GM18511 (cell line): Measurements from ENCODE around the gene LSAMP.

Experiments
- ATAC-seq: cut with Tn5 transposase; IDR thresholded peaks from one replicate; pipeline ENCODE4 v1.9.1; 2021; ENCODE audit warnings: mild to moderate bottlenecking, moderate library complexity; ENCODE audit not compliant: unreplicated experiment

LSAMP gene

GRCh38 chr3:116367761-116368395, 77.4 kb downstream of the LSAMP start:
- ATAC-seq, result no peak

- no peak for ATAC-seq
Observed at GRCh38 chr3:116356056-116356455, 89.2 kb downstream of the LSAMP start.

- no peak for ATAC-seq
Observed at GRCh38 chr3:116354382-116354781, 90.9 kb downstream of the LSAMP start.

GRCh38 chr3:116350119-116350733, 95.1 kb downstream of the LSAMP start:
- no peak for ATAC-seq

- no peak for ATAC-seq
Observed at GRCh38 chr3:116348216-116348615, 97.1 kb downstream of the LSAMP start.

GRCh38 chr3:116342499-116342898, 102.8 kb downstream of the LSAMP start:
- ATAC-seq, result peak; percentile 33

GRCh38 chr3:116341899-116342298, 103.4 kb downstream of the LSAMP start:
- ATAC-seq, result peak; percentile 37

GRCh38 chr3:116341381-116341780, 103.9 kb downstream of the LSAMP start:
- ATAC-seq, result no peak

- ATAC-seq, result no peak
Observed at GRCh38 chr3:116340680-116341216, 104.5 kb downstream of the LSAMP start.

- no peak for ATAC-seq
Observed at GRCh38 chr3:116339441-116340028, 105.8 kb downstream of the LSAMP start.

- ATAC-seq, result no peak
Observed at GRCh38 chr3:116338713-116339112, 106.6 kb downstream of the LSAMP start.

GRCh38 chr3:116337229-116337628, 108.1 kb downstream of the LSAMP start:
- ATAC-seq, result no peak

GRCh38 chr3:116331380-116331779, 113.9 kb downstream of the LSAMP start:
- ATAC-seq, result no peak

GRCh38 chr3:116322750-116323375, 122.4 kb downstream of the LSAMP start:
- ATAC-seq, result no peak

GRCh38 chr3:116318370-116318769, 126.9 kb downstream of the LSAMP start:
- no peak for ATAC-seq

- no peak for ATAC-seq
Observed at GRCh38 chr3:116316771-116317170, 128.5 kb downstream of the LSAMP start.

GRCh38 chr3:116314476-116314875, 130.8 kb downstream of the LSAMP start:
- ATAC-seq, result no peak

- no peak for ATAC-seq
Observed at GRCh38 chr3:116306720-116307119, 138.6 kb downstream of the LSAMP start.

GRCh38 chr3:116306149-116306548, 139.1 kb downstream of the LSAMP start:
- no peak for ATAC-seq

GRCh38 chr3:116302087-116302747, 143.1 kb downstream of the LSAMP start:
- no peak for ATAC-seq

- ATAC-seq, result no peak
Observed at GRCh38 chr3:116301422-116301821, 143.9 kb downstream of the LSAMP start.
